Right lobe of liver (tissue), 4 donors: ENCODE data around the gene SLF2.

Experiments
- POLR2A ChIP-seq: fragments of 450-650 bp; IDR thresholded peaks from one replicate; pipeline ENCODE4 v1.6.1; 2017; ENCODE audit warnings: antibody characterized with exemption, mild to moderate bottlenecking
- TF ChIP-seq, protein P1 (sequence below), 4 donors: fragments of 200-600 bp in 3 of 4; fragments of 450-650 bp in 1 of 4; IDR thresholded peaks; one replicate each; pipeline versions ENCODE4 v1.5.1 to v1.8.0; 2016 to 2022; ENCODE audit warnings: antibody characterized with exemption in 4 of 4, mild to moderate bottlenecking in 2 of 4
- donor health status: DM: no; HTN: no; CAD: no.
- donor health status: DM: no; HTN: no; CAD: no.
- donor health status: DM: no; HTN: yes; CAD: no.

DNA sequence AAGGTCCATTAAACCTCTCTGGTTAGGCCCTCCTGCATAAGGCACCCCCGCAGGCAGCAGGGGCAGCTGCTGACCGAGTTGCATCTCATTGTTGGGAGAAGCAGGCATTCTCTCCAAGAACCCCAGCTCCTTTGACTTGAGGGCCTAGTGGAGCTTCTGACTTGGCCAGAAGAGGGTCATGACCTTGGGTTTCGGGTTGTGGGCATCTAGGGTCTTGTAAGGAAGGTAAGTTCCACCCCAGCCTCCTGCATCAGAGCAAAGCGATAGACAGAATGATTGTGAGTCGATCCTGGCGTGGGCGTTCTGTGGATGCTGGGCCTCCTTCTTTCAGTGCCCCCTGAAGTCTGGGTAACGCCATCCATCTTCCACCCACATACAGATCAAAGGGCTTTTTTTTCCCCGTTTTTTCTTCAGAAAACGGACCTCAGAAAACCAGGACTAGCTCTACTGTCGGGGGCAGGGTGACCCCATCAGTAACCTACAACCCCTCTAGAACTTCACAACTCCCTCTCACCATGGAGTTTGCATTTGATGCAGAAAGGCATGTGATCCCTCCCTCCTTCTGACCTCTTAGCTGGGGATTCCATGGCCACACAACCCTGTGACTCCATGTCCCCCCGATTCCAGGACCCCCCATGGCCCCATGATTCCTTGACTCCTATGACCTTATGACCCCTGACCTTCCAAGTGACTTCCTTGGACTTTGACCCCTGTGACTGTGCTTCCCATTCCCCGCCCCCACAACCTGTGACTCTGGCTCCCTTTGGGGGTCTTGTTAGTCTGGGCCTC lies 59.5 kb downstream of the SLF2 start:
- no peak for TF ChIP-seq POLR2A
- TF ChIP-seq, protein P1, sequence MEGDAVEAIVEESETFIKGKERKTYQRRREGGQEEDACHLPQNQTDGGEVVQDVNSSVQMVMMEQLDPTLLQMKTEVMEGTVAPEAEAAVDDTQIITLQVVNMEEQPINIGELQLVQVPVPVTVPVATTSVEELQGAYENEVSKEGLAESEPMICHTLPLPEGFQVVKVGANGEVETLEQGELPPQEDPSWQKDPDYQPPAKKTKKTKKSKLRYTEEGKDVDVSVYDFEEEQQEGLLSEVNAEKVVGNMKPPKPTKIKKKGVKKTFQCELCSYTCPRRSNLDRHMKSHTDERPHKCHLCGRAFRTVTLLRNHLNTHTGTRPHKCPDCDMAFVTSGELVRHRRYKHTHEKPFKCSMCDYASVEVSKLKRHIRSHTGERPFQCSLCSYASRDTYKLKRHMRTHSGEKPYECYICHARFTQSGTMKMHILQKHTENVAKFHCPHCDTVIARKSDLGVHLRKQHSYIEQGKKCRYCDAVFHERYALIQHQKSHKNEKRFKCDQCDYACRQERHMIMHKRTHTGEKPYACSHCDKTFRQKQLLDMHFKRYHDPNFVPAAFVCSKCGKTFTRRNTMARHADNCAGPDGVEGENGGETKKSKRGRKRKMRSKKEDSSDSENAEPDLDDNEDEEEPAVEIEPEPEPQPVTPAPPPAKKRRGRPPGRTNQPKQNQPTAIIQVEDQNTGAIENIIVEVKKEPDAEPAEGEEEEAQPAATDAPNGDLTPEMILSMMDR (IDR thresholded peaks at IDR 0.05), result no peak
